Fibroblast of villous mesenchyme (primary cell): ENCODE results near the gene HPF1. TPM values are rescaled to one million over a fixed set of nuclear protein-coding genes. Genes with fewer than 3 reads are reported as not detected.
A peak's percentile ranks its signal among the peaks of the same experiment; 100 is the strongest.

Experiments
- DNase-seq: peaks from one replicate; pipeline ENCODE4 v3.0.0-alpha.2; 2010; ENCODE audit warnings: low read depth
- H3K4me3 ChIP-seq: 2 replicates; pipeline ENCODE4 v1.5.1; 2011; ENCODE audit warnings: low read depth, mild to moderate bottlenecking, low read length
- CTCF ChIP-seq: IDR thresholded peaks from 2 replicates; pipeline ENCODE4 v1.5.1; 2012; ENCODE audit warnings: low read depth, mild to moderate bottlenecking, low read length; ENCODE audit not compliant: insufficient read depth
- total RNA-seq: library from RNA; depleted of rRNA; stranded (reverse); fragments of >200 nt; gene quantifications from 2 replicates; pipeline ENCODE4 v1.2.3, GENCODE V29; 2012

The HPF1 gene
- total RNA-seq, 1 donor = 25.9 TPM

DNA sequence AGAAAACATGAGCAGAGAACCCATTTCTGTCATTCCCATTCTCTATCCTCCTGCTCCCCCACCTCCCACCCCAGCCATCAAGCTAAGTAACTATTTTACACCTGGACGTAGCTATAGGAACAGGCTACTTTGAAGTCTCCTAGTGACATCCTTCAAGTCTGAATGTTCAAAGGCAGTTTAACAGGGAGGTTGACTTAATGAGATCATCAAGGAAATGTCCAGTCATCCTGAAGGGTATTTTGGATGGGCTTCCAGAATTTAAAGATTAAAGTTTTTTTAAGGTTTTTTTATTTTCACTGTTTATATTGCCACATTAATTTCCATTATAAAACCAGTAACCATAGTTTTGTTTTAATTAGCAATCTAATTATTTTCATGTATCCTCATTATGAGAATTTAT lies 41.1 kb downstream of the HPF1 start:
- no peak overlapping the region for H3K4me3 ChIP-seq
- no peak for DNase-seq
- no peak for TF ChIP-seq CTCF

GRCh38 chr4:169715826-169716225 lies 41.9 kb downstream of the HPF1 start:
- TF ChIP-seq CTCF = no peak
- no peak for DNase-seq
- no peak overlapping the region for H3K4me3 ChIP-seq

DNA sequence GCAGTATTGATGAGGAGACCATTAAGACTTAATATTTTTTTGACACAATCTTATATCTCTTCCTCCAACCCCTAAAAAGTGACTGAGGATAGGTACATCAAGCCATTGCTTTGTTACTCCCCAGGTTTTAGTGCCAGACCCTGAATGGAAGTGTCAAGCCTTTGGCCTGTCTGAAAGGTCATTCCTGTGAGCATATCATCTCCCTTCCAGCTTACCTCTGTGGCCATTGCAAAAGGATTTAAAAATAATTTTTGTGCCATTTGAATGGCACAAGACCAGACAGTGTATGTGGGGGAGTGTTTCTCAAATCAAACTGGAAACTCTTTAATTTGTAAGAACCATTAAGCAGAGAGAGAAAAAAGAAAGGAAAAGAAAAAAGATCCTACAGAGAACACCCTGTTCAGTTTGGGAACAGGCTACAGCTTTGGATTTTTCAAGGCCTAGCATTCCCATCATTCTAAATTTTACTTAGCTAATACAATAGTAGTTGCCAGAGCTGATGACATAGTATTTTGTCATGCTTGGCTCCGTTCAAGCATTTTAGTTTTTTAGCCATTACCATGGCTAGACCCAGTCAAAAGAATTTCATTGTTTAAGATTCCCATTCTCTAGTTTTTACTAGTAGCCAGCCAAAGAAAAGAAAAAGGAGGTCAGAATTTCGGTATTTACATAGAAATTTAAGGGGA lies 49.6 kb downstream of the HPF1 start:
- TF ChIP-seq CTCF = no peak
- DNase-seq = no peak
- no peak overlapping the region for H3K4me3 ChIP-seq

- H3K4me3 ChIP-seq = no peak overlapping the region
- no peak for DNase-seq
- TF ChIP-seq CTCF = no peak
These were observed 59.4 kb downstream of the HPF1 start for GRCh38 chr4:169698331-169698730.

GRCh38 chr4:169690787-169691186 lies 67.0 kb downstream of the HPF1 start:
- TF ChIP-seq CTCF = no peak
- H3K4me3 ChIP-seq = no peak overlapping the region
- DNase-seq = peak; percentile 22

GRCh38 chr4:169689681-169690080 lies 68.1 kb downstream of the HPF1 start:
- no peak overlapping the region for H3K4me3 ChIP-seq
- no peak for TF ChIP-seq CTCF
- DNase-seq = no peak
